Adrenal gland (tissue), 12 donors: ENCODE results near the gene HIVEP3. TPM values are rescaled to one million over a fixed set of nuclear protein-coding genes. Genes with fewer than 3 reads are reported as not detected.

Experiments
- DNase-seq, 7 donors: peaks; one replicate each; pipeline ENCODE4 v3.0.0-alpha.2; 2019 to 2020
- H3K27ac ChIP-seq, 5 donors: fragments of 200-600 bp; sonication (generic) in 4 of 5; 1 replicate in 3 of 5; 2 replicates in 2 of 5; pipeline versions ENCODE4 v1.5.1 to v1.8.0; 2016 to 2020; ENCODE audit warnings: mild to moderate bottlenecking in 1 of 5
- H3K27me3 ChIP-seq: fragments of 200-600 bp; 2 replicates; pipeline ENCODE4 v1.8.0; 2021
- H3K36me3 ChIP-seq, 2 donors: fragments of 200-600 bp; replicated peaks in 1 of 2; 1 replicate in 1 of 2; 2 replicates in 1 of 2; pipeline versions ENCODE4 v1.5.1 to v1.8.0; 2018 to 2022
- H3K4me1 ChIP-seq, 2 donors: fragments of 200-600 bp; replicated peaks in 1 of 2; 1 replicate in 1 of 2; 2 replicates in 1 of 2; pipeline versions ENCODE4 v1.5.1 to v1.8.0; 2018 to 2021
- H3K4me3 ChIP-seq, 4 donors: fragments of 200-600 bp; sonication (generic) in 3 of 4; one replicate each; pipeline ENCODE4 v1.5.1; 2016 to 2018
- H3K9me3 ChIP-seq, 3 donors: fragments of 200-600 bp; sonication (generic) in 1 of 3; replicated peaks in 1 of 3; 1 replicate in 2 of 3; 2 replicates in 1 of 3; pipeline versions ENCODE4 v1.5.1 to v1.8.0; 2016 to 2021
- CTCF ChIP-seq, 6 experiments: fragments of 450-650 bp in 4 of 6; fragments of 200-600 bp in 2 of 6; sonication (generic) in 1 of 6; IDR thresholded peaks; 1 replicate in 5 of 6; 2 replicates in 1 of 6; pipeline versions ENCODE4 v1.5.1 to v1.8.0; 2016 to 2021; ENCODE audit warnings: antibody characterized with exemption in 6 of 6, mild to moderate bottlenecking in 2 of 6, moderate library complexity in 1 of 6
- POLR2A ChIP-seq, 2 donors: fragments of 450-650 bp; IDR thresholded peaks; one replicate each; pipeline ENCODE4 v1.6.1; 2017; ENCODE audit warnings: antibody characterized with exemption in 2 of 2, mild to moderate bottlenecking in 2 of 2, moderate library complexity in 1 of 2
- WGBS, 4 donors: extraction: QIAGEN DNeasy Blood & Tissue Kit in 2 of 4; methylation state at CpG; one replicate each; pipeline versions ENCODE4 v1.1.5 to v1.1.7; 2013 to 2017; 5-methylcytosine and 5-hydroxymethylcytosine counted together
- intact Hi-C, 2 donors: fragments of 100-400 bp; cut with DNase I; formaldehyde crosslinking; loops; one replicate each; pipeline versions ENCODE4 v1.14.1 to v1.15.0; 2022 to 2023
- polyA plus RNA-seq, 3 donors: library from polyadenylated mRNA; stranded (reverse); fragments of 200-250 nt in 2 of 3; fragments of 350-450 nt in 1 of 3; fragmentation: Illumina TruSeq in 1 of 3; extraction: RNeasy Lipid Tissue Mini Kit (QIAGEN cat#74804) in 1 of 3; gene quantifications; one replicate each; pipeline ENCODE4 v1.2.3, GENCODE V29; 2013 to 2014
- total RNA-seq, 9 donors: library from RNA; depleted of rRNA in 4 of 9; stranded (reverse); fragments of >200 nt in 4 of 9; fragments of 120-200 nt in 1 of 9; fragmentation: NEBNext Ultra II Directional in 1 of 9; extraction: Animal tissue kit (Norgen Biotek cat#: 25700) in 1 of 9; gene quantifications; one replicate each; pipeline versions ENCODE4 v1.1.0 to v1.2.4, GENCODE V29; 2013 to 2023
- donor health status: healthy with polysubstance abuse.
- donor health status: Bipolar disorder and iron deficiency.
- donor health status: DM: yes; HTN: yes; CAD: no.
- donor health status: DM: no; HTN: no; CAD: no.
- donor health status: DM: no; HTN: no; CAD: no.
- donor health status: DM: yes; HTN: yes; CAD: no.

The HIVEP3 gene
- total and polyA plus RNA-seq, 12 donors = 3.2 to 7.7 (median 7.0) TPM

GRCh38 chr1:41495210-41495948 is 423.3 kb downstream of the HIVEP3 start:
- intact Hi-C loops = no loop called here
- peak in 6 of 7 donors; percentile 60 to 74 (median 70) for DNase-seq
- TF ChIP-seq POLR2A (IDR thresholded peaks at IDR 0.05) = no peak
- TF ChIP-seq CTCF (IDR thresholded peaks at IDR 0.05) = peak in 1 of 6 experiments; percentile 16

GRCh38 chr1:41494351-41495209 is 424.1 kb downstream of the HIVEP3 start:
- intact Hi-C loops = no loop called here

More at GRCh38 chr1:41495210-41495948, 423.3 kb downstream of the HIVEP3 start:
- peaks cover 15 to 23% of the 10 kb centered on the region in 2 donors for H3K4me1 ChIP-seq
- no peaks in the 10 kb centered on the region for H3K36me3 ChIP-seq
- H3K4me3 ChIP-seq = peak overlapping the region in 1 of 4 donors; percentile 37
- no peaks in the 10 kb centered on the region for H3K27me3 ChIP-seq
- peak overlapping the region in 4 of 5 donors; percentile 33 to 81 (median 65) for H3K27ac ChIP-seq
- WGBS, 4 donors = 51 to 67% (median 62%) methylated on average over 12 to 19 of the region's 19 CpGs
- H3K9me3 ChIP-seq = no peaks in the 10 kb centered on the region

GRCh38 chr1:41493626-41494350 is 424.9 kb downstream of the HIVEP3 start:
- Histone ChIP-seq H3K9me3 (no peaks in the 10 kb centered on the region), H3K36me3 (no peaks in the 10 kb centered on the region), H3K27ac (no peak overlapping the region), H3K4me1 (peaks cover 12 to 22% of the 10 kb centered on the region in 2 donors), H3K27me3 (no peaks in the 10 kb centered on the region), H3K4me3 (no peak overlapping the region)
- TF ChIP-seq POLR2A (IDR thresholded peaks at IDR 0.05) = no peak
- TF ChIP-seq CTCF (IDR thresholded peaks at IDR 0.05) = no peak
- DNase-seq = no peak
- intact Hi-C loops = no loop called here
- WGBS, 4 donors = 83 to 95% (median 92%) methylated on average over 8 to 9 of the region's 9 CpGs

More at GRCh38 chr1:41494351-41495209, 424.1 kb downstream of the HIVEP3 start:
- H3K27me3 ChIP-seq = no peaks in the 10 kb centered on the region
- no peaks in the 10 kb centered on the region for H3K9me3 ChIP-seq
- peaks cover 12 to 20% of the 10 kb centered on the region in 2 donors for H3K4me1 ChIP-seq
- no peaks in the 10 kb centered on the region for H3K36me3 ChIP-seq
- no peak overlapping the region for H3K4me3 ChIP-seq
- WGBS, 4 donors = 90 to 92% (median 91%) methylated on average over 9 to 17 of the region's 17 CpGs
- no peak for DNase-seq
- no peak for TF ChIP-seq CTCF (IDR thresholded peaks at IDR 0.05)
- peak overlapping the region in 1 of 5 donors; percentile 81 for H3K27ac ChIP-seq
